NK-92 treated with Interleukin-12 subunit alpha and Interleukin-12 subunit beta, amount 100 ng/mL, for 24 hours (cell line): ENCODE results near the gene ARL4C.
A peak's percentile ranks its signal among the peaks of the same experiment; 100 is the strongest.

Experiments used
- DNase-seq: peaks from one replicate; lab custom pipeline; 2025; lab: John Stamatoyannopoulos, UW

The ARL4C gene

DNA sequence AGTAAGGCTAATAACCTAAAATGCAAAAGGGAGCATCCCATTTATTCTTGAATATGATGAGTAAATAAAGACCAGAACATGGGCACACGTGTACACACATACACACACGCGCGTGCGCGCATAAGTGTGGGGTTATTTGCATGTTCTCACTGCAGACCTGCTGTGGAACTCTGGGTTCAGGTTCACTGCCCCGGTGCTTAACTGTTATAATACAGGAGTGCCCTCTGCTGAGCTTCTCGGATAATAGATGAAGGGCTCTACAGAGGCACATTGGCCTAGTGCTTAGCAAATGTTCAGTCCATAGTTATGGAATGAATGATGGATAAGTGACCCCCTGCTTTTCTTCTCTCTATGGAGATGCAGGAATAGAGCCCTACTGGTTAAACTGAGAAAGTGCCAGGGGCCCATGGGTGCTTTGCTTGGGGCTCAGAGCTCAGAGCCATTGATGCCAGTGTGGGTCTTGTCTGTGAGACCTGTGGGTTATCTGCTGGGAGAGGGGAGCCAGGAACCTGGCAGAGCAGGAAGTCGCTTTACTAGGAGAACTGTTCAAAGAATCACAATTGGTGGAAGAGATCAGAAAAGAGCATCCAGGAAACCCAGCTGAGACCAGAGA, 3.6 kb upstream of the ARL4C start:
- peak; percentile 71 for DNase-seq

DNA sequence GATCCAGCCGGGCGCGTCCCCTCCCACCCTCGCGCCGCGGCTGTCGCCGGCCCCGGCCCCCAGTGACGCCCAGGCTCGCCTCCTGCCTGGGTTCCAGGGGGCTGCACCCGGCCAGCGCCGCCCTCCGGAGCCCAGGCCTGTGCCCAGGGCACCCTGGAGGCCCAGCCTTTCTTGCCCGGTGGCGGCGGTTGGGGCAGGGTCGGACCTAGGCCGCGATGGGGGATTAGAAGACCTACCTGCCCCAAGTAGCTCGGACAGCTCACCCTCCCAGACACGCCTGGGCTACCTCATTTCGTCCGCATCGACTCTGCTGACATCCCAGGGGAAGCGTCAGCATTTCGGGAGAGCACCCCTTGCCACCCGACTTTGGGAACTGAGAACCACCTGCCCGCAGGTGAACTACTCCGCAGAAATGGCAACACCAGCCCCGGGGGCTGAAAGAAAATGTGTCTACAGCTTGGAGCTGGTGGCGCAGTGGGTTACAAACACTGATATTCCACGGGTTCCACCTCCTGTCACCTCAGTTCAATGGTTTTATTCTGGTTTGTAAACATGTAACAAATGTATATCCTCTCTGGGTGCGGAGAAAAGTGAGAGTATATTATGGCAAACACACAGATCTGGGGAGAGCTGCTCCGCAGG, 834 bp upstream of the ARL4C start:
- no peak for DNase-seq

DNA sequence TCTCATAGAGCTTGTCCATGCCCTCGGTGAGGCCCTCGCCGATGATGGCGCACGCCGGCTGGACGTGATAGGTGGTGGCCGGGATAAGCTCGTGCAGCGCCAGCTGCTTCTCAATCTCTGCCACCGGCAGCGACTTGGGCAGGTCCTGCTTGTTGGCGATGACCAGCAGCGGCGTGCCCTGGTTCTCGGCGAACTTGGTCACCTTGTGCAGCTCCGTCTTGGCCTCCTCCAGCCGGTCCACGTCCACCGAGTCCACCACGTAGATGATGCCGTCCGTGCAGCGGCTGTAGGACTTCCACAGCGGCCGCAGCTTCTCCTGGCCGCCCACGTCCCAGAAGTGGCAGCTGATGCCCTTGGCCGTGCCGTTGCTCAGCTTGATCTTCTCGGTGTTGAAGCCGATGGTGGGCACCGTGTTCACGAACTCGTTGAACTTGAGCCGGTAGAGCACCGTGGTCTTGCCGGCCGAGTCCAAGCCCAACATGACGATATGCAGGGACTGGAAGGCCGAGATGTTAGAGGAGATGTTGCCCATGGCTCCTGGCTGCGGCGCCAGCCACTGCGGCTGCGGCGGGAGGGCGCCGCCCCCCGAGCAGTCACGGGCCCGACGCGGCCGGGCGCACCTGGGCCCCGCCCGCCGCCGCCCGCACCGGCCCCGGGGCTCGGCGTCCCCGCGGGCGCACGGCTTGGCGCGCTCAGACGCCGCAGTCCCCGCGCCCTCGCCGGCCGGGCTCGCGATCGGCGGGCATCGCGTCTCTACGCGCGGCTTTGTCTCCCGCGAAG, 636 bp downstream of the ARL4C start:
- DNase-seq: peak; percentile 50

DNA sequence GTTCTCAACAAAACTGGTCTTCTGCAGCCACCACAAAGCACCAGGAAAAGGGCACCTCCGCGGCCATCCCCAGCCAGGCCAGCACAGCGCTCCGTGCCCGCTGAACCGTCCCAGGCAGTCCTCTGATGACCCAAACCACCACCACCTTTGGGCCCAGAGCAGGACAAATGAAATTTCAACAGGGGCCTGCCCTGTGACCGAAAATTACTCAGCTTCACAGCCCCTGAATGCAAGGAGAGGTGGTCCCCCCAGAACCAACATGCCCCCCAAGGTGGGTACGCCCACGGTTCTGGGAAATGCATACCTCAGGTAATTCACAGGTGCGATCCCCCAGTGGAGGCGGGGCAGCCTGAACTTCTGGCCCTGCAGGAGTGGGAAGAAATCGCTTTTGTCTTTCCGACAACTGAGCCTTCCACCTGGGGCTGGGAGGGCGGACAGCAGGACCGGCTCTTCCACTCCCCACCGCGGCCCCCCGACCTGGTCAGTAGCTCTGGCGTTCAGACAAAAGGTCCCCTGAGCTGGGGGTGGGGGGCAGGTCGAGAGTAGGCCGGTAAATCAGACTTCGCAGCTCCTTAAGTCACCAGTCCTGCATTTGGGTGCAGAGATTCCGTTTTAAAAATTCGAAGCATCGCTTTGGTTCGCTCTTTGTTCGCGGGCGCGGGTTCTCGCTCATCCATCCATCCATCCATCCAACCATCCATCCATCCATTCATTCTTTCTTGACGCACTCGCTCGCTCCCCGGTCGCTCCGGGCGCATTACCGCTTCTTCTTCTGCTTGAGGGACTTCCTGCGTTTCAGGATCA, 1.4 kb downstream of the ARL4C start:
- DNase-seq: no peak

DNA sequence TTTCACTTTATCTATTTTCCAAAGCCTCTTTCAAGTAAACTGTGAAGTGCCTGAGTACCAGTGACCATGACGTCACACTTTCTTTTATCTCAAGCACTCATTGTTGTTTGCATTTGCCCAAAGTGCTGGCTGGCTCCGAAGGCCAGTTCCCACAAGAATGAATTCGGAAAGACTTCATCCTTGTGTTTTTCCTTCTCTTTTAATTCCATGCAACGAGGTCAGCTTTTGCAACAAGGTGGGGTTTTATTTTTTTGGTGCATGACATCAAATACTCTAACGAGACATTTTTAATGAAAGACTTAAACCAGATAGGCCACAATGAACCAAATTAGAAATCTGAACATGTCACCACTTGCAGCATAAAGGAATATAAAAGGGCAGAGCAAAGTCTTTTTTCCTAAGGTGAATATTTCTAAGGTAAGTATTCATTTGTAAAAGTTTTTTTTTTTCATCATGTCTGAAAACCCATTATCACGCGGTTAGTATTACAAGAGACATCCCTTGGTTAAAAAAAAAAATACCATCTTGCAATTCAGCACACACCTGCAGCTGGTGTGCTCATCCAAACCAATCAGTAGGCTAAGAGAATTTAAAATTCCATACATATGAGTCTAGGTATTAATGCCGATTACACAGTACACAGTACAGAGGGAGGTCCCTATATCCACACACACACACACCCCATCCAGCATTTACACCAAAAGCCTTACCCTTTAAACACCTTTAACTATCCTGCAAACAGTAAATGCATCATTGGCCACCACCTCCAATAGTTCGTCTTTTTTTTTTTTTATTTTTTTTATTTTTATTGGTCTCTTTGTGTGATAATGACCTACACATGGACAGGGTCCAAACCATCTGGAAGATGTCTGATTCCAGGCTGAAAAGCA, 2.3 kb downstream of the ARL4C start:
- no peak for DNase-seq

DNA sequence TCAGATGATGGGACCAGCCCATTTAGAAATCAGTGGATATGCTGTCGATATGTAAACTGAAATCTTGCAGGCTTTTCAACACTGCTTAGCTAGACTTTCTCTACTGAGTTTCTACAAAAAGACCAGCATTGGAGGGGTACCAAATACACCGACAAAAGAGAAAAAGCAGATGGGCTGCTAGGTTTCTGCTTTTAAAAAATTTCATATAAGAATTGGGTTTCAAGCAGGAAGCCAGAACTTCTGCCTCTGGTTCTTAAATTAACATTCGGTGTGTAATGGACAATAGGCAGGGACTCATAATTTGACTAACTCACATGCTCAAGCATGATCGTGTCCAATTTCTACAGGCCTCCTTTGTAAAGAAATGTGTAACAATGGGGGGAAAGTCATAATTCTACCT, 3.1 kb downstream of the ARL4C start:
- DNase-seq: no peak

DNA sequence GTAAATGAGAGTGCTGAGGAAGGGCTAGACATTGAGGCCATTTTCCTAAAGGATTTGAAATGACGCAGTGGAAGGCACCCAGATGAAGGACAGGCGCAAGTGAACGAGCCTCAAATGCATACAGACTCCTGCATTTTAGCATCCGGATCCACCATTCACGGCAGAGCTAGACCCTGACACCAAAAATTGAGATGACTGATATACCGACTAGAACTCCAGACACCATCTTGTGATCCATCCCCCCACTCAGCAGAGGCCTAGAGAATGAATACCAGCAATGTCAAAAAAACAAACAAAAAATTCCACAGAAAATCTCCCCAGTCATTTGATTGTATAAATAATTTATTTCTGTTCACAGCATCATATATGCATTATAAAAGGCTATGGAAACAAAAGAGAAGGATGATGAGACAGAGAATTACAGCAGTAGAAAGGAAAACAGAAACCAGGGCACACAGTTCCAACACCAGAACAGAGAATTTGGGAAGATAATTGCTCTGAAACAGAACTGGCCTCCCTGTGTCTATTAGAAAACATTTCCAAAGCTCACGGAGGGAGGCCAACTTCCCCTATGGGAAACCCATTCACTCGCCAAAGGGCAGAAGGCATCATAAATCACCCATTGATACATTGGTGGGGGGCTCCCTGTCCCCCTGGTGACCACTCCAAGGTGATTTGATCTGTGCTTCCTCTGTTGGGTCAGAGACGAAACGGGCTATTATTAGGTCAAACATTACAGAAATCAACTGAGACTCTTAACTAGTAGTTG, 4.0 kb downstream of the ARL4C start:
- DNase-seq: no peak

DNA sequence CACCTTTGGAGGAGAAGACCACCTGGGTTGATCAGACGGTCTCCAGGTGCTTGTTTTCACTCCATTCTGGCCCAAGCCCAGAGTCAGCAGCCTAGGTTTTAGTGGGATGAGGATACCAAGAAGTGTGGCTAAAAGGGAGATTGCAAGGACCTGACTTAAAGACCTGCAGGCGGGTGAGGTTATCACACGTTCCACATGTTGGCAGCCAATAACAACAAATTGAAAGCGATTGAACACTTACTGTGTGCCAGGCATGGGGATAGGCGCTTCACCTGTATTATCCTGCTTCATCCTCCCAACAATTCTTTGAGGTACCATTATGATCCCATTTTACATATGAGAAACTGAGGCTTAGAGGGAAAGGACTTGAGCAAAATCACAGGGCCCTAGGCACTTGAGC, 5.0 kb downstream of the ARL4C start:
- no peak for DNase-seq

DNA sequence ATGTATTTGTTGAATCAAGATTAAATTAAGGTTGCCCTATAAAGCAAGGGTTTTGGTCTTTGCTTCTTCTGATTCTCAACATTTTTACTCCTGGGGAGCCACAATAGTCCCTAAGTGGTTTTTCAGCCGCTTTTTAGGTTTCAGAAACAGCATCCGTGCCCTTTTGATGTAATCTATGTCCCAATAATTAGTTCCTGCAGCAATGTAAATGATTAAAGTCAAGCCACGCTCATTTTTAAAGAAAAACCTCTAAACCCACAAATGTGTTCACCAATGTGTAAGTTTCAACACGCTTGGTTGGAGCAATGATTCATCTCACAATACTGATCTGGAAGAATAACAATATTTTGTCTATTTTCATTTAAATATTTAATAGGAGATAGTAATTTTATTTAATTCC, 5.6 kb downstream of the ARL4C start:
- no peak for DNase-seq

DNA sequence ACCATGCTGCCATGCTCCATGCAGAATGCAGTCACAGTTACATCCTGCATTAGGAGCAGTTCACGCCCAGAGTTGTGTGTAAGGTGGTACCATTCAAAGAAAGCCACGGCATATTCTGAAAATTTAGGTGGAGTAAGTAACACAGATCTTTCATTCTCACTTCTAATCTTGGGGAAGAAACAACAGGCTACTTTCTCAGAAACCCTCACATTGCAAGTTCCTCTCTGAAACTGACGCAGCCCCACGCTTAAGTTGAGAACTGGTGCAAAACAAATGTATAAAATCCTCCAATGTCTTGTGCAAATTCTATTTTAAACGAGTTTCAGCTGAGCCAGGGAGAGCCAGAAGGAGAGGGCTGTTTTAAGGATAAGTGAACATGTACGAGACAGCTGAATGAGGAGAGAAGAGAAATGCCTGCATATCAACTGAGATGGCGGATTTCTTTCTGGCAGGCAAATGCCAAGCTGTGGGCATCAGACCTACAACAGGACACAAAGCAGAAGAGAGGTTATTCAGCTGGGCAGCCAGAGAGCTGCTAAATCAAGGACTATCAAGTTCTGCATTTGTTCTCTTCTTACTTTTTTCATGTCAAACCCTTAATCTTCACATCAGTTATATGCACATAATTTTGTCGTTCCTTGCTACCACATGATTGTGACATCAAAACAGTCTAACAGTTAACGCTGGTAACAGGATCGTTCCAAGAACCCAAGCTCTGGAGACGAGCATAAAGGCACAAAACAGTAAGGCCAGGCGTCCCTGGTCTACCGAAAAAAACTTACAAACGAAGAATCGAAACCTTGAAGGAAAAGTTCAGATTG, 6.4 kb downstream of the ARL4C start:
- DNase-seq: no peak

DNA sequence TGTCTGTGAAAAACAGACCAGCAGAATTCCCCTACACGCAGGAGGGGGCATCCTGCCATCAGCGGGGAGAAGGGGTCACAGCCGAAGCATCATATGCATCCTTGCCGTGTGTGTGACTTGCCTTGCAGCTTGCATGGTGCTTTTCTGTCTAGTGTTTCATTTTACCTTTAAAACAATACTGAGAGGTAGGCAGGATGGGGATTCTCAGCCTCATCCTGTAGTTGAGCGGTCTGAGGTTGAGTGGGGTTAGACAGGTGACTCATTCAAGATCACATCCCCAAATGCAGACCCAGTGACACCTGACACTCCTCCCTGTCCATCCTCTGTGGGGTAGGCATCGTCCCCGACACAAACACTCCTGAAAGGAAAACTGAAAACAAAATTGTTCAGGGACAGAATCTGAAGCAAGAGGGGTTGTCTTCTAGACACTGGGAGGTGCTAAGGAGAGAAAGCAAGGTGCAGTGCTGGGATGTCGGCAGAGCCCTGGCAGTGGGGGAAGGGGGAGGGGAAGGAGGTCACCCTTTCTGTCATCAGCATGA, 7.9 kb downstream of the ARL4C start:
- peak; percentile 86 for DNase-seq

DNA sequence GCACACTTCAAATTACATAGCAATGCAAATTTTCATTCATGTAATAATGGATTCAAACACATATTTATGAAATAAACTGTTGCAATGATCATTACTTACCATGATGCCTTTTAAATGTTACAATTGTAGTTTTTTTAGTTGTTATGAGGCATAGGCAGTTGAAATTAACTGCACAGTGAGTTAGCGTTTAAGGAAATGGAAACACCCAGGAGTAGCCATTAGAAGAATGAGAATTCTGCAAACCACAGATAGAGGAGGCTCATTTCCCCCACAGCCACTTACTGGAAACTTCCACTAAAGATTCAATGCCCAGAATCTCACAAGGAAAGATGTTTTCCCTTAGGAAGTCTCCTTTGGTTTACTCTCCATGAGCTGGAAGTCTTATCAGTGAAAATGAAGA, 8.4 kb downstream of the ARL4C start:
- DNase-seq: no peak

DNA sequence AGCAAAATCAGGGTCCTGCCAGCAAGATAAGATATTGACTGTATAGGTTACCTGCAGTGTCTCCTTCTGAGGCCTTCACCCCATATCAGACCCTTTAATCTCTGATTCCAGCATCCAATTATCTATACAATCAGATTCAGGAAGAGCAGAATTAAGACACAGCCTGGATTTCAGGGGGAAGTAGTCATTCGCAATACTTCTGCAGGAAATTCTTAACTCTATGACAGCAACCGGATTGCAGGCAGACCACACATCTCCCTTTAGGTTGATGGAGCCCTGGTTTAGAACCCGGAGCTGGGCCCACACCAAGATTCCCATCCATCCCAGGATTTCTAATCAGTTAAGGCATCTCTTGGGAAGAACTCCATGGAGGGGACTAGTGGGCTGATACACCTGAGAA, 9.5 kb downstream of the ARL4C start:
- no peak for DNase-seq

DNA sequence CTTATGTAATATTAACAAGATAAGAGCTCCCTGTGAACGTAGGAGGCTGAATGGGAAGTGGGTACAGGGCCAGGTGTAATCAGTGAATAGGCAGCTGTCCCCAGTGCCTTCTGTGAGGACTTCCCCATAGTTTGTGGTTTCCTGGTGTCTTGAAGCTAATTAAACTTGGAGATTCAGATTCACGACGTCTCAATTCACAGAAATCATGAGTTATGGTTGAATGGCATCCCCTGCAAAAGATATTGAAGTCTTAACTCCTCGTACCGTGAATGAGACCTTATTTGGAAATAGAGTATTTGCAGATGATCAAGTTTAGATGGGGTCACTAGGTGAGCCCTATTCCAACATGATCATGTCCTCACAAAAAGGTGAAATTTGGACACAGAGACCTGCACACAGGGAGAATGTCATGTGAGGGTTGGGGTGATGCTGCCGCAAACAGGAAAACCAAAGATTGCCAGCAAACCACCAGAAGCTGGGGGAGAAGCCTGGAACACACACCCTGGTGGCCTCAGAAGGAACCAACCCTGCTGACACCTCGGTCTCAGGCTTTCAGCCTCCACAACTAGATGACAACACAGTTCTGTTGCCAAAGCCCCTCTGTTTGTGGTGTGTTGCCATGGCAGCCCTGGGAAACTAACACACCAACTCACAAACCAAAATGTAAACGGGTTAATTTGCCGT, 13.2 kb downstream of the ARL4C start:
- peak; percentile 87 for DNase-seq

DNA sequence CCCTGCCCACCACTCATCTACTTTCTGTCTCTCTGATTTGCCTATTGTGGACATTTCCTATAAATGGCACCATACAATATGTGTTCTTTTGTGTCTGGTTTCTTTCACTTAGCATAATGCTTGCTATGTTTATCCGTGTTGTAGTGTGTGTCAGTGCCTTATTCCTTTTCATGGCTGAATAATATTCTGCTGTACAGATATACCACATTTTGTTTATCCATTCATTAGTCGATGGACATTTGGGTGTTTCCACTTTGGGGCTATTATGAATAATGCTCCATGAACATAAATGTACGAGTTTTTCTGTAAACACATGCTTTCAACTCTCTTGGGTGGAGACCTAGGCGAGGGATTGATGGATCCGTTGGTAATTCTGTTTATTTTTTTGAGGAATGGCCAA, 15.6 kb downstream of the ARL4C start:
- DNase-seq: no peak

DNA sequence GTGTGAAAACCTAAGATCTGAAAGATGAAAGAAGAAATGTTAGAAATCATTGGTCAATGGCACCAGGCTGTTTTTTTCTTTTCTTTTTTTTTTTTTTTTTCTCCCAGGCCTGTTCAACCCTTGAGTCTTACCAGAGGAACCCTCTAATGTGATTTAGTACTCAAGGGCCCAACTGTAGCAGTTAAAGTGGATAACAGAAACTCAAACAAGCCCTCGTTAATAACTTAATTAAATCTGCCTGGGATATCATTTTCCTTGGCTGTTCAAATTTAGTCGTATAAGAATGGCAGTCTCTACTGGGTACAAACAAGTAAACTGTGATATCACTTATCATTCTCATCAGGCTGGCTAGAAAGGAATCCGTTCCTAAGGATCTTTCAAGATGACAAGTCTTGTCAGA, 16.5 kb downstream of the ARL4C start:
- DNase-seq: no peak

DNA sequence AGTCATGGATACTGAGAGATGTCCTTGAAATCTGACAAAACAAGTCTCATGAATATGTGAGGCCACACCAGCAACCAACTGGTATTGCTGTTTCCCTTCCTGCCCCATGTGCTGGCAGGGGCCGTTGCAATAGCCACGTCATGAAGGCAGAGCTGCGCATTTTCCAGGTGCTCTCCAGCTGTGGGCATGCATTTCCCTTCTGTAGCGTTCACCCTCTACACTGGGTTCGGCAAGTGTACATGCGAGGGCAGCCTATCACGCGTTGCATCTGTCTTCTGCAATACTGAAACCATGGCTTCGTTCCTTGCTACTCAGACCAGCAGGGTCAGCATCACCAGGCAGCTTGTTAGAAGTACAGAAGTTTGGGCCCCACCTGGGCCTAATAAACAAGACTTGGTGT, 17.4 kb downstream of the ARL4C start:
- no peak for DNase-seq

DNA sequence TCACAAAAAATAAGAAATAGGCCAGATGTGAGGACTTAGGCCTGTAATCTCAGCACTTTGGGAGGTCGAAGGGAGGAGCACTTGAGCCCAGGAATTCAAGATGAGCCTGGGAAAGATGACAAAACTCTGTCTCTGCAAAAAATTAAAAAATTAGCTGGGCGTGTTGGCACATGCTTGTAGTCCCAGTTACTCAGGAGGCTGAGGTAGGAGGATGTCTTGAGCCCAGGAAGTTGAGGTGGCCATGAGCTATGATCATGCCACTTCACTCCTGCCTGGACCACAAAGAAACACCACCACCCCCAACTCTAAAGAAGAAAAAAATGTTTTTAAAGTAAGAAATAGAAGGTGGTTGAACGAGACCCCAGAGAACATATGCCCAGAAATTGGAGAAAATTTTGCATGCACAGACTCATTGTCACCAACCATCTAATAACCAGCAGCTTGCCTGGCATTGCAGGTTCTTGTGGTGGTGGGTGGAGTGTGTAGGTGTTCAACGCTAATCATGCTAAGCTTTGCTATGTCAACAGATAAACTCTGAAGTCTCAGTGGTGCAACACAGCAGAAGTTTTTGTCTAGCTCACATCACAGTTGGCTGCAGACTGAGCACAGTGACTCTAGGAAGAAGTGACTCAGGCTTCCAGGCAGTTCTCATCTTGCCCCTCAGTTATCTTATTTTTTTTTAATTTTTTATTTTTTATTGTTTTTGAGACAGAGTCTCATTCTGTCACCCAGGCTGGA, 18.6 kb downstream of the ARL4C start:
- DNase-seq: peak; percentile 41
